GM18517 (cell line): ENCODE results near the gene SERBP1.

Experiments used
- ATAC-seq: cut with Tn5 transposase; IDR thresholded peaks from one replicate; pipeline ENCODE4 v1.9.1; 2021; ENCODE audit warnings: mild to moderate bottlenecking, moderate library complexity; ENCODE audit not compliant: unreplicated experiment

Gene SERBP1

DNA sequence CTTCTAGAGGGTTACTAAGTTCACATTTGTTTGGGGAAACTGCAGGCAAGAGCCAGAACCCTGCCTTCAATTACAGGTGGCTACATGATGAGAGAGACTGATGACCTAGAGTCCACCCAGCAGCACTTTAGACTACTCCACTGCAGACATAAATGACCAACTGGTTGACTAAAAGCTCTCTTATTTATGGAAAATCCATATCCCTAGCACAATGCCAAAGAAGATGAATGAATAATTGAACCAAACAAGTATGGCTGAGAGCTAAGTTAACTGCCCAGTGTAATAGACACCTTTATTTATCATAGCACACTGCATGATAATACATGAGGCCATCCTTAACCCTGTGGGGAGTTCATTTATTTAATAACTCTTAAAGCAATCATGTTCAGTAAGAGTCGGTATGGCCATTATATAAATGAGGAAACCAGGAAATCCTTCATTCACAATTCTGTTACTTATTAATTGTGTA lies 62.1 kb downstream of the SERBP1 start:
- no peak for ATAC-seq

DNA sequence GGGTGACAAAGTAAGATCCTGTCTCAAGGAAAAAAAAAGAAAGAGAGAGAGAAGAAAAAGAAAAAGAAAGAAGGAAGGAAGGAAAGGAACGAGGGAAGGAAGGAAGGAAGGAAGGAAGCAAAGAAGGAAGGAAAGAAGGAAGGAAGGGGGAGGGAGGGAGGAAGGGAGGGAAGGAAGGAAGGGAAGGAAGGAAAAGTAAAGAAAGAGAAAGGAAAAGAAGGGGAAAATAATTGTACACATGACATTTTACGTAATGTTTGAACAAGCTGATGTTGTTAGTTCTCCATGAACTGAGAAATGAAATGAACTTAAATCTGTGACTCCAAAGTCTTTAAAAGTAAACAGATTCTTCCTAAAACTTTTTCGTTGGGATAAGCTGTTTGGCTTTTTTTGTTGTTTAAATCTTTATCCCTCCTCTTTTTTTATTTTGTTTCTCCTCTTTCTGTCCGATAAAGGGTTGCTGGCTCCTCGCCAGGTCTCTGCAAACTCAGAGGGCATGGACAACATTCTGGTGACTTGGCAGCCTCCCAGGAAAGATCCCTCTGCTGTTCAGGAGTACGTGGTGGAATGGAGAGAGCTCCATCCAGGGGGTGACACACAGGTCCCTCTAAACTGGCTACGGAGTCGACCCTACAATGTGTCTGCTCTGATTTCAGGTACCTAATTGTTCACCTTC lies 62.7 kb downstream of the SERBP1 start:
- no peak for ATAC-seq

DNA sequence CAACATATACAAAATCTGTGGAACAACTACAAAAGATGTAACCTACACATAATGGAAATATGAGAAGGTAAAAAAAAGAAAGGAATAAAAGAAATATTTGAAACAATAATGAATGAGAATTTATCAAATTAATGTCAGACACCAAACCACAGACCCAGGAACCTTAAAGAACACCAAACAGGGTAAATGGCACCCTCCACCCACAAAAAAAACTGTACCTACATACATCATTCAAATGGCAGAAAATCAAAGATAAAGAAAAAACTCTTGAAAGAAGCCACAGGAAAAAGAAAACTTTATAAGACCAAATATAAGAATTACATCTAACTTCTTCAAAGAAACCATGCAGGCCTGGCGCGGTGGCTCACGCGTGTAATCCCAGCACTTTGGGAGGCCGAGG lies 68.6 kb downstream of the SERBP1 start:
- no peak for ATAC-seq

DNA sequence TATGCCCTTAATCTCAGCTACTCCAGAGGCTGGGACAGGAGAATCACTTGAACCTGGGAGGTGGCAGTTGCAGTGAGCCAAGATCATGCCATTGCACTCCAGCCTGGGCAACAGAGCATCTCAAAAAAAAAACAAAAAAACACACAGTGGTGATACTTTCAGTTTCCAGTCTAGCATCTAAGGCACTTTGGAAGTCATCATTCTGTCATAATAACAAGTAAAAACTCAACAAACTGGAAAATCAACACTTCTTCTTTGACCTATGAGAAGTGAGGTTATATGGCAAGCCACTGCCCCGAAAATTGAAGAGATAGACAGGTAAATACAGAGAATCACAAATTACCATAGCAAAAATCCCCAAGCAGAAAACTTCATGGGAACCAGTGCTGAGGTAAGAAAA lies 70.6 kb downstream of the SERBP1 start:
- no peak for ATAC-seq
